HFF-Myc (cell line): ENCODE results near the gene INTS14.
A peak's percentile ranks its signal among the peaks of the same experiment; 100 is the strongest.

ENCODE experiments used
- DNase-seq: peaks from one replicate; pipeline ENCODE4 v3.0.0-alpha.2; 2011; ENCODE audit warnings: low read depth; ENCODE audit errors: extremely low read depth
- H3K4me3 ChIP-seq: replicated peaks from 2 replicates; pipeline ENCODE4 v1.5.1; 2011; ENCODE audit warnings: low read depth, mild to moderate bottlenecking, control low read depth, low read length
- TF ChIP-seq, protein P1 (sequence below): IDR thresholded peaks from 2 replicates; pipeline ENCODE4 v1.5.1; 2012; ENCODE audit warnings: mild to moderate bottlenecking, low read depth, low read length, control low read depth; ENCODE audit errors: missing control alignments

Gene INTS14

GRCh38 chr15:65642594-65642993 lies 31.7 kb upstream of the INTS14 start:
- TF ChIP-seq, protein P1, sequence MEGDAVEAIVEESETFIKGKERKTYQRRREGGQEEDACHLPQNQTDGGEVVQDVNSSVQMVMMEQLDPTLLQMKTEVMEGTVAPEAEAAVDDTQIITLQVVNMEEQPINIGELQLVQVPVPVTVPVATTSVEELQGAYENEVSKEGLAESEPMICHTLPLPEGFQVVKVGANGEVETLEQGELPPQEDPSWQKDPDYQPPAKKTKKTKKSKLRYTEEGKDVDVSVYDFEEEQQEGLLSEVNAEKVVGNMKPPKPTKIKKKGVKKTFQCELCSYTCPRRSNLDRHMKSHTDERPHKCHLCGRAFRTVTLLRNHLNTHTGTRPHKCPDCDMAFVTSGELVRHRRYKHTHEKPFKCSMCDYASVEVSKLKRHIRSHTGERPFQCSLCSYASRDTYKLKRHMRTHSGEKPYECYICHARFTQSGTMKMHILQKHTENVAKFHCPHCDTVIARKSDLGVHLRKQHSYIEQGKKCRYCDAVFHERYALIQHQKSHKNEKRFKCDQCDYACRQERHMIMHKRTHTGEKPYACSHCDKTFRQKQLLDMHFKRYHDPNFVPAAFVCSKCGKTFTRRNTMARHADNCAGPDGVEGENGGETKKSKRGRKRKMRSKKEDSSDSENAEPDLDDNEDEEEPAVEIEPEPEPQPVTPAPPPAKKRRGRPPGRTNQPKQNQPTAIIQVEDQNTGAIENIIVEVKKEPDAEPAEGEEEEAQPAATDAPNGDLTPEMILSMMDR, result no peak

GRCh38 chr15:65641768-65642475 lies 31.0 kb upstream of the INTS14 start:
- TF ChIP-seq, protein P1, result no peak
- no peak overlapping the region for H3K4me3 ChIP-seq
- no peak for DNase-seq

More at GRCh38 chr15:65642594-65642993, 31.7 kb upstream of the INTS14 start:
- no peak for DNase-seq
- H3K4me3 ChIP-seq, result no peak overlapping the region

DNA sequence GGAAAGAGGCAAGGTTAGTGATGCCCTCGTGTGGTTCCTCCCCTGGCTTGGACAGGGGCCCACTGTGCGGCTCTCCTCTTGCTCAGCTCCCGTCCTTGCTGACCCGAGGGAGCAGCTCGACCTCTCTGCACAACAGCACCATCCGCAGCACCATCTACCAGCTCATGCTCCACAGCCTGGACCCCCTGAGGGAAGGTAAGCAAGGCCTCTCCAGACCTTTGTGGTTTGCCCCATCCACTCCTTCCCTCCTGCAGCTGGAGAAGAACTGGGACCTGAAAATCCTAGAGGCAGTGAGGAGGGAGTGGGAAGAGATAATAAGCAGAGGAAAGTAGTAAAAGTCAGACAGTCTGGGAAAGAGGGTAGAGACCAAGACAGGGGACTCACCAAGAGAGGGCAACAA lies 28.6 kb upstream of the INTS14 start:
- no peak for DNase-seq
- H3K4me3 ChIP-seq, result no peak overlapping the region
- TF ChIP-seq, protein P1, result no peak

- peak; percentile 75 for DNase-seq
- no peak overlapping the region for H3K4me3 ChIP-seq
These were observed 27.8 kb upstream of the INTS14 start for GRCh38 chr15:65638681-65639089.

GRCh38 chr15:65638109-65638508 lies 27.2 kb upstream of the INTS14 start:
- H3K4me3 ChIP-seq, result no peak overlapping the region
- DNase-seq, result no peak
- TF ChIP-seq, protein P1, result no peak

More at GRCh38 chr15:65638681-65639089, 27.8 kb upstream of the INTS14 start:
- TF ChIP-seq, protein P1, result peak; percentile 81

GRCh38 chr15:65634356-65634755 lies 23.4 kb upstream of the INTS14 start:
- DNase-seq, result no peak
- TF ChIP-seq, protein P1, result no peak
- no peak overlapping the region for H3K4me3 ChIP-seq

- no peak for DNase-seq
- TF ChIP-seq, protein P1, result no peak
- H3K4me3 ChIP-seq, result no peak overlapping the region
These were observed 22.8 kb upstream of the INTS14 start for GRCh38 chr15:65633752-65634151.
